Activated T-helper 9 cell treated with anti-CD3 and anti-CD28 coated beads, Interleukin-2, amount 50 U/mL, for 16 hours (primary cell): Measurements from ENCODE around the gene JUN.
"Not testable (repeated sequence)": the region's sequence is repeated elsewhere in the genome, so short reads cannot be mapped to it uniquely, and the experiment has no call there.

ENCODE experiments used
- DNase-seq: peaks from one replicate; pipeline ENCODE4 v3.0.0-alpha.2; 2020; ENCODE audit warnings: low read depth

JUN gene

DNA sequence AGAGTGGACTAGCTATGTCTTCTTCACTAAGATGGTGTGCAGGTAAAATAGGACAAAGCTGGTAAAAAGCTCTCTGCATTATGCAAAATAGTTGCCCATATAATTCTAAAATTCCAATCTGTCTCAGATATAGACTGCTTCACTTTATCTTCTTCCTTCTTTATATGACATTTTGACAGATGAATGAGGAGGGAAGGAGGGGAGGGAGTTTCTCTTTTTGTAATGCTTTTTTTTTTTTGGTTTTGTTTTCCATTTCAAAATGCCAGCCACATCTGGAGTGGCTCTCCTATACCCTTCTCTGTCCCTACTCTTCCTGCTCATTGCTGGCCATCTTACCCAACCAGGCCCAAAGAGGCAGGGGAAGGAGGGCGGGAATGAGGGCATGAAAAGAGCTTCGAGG, 24.2 kb upstream of the JUN start:
- no peak for DNase-seq

DNA sequence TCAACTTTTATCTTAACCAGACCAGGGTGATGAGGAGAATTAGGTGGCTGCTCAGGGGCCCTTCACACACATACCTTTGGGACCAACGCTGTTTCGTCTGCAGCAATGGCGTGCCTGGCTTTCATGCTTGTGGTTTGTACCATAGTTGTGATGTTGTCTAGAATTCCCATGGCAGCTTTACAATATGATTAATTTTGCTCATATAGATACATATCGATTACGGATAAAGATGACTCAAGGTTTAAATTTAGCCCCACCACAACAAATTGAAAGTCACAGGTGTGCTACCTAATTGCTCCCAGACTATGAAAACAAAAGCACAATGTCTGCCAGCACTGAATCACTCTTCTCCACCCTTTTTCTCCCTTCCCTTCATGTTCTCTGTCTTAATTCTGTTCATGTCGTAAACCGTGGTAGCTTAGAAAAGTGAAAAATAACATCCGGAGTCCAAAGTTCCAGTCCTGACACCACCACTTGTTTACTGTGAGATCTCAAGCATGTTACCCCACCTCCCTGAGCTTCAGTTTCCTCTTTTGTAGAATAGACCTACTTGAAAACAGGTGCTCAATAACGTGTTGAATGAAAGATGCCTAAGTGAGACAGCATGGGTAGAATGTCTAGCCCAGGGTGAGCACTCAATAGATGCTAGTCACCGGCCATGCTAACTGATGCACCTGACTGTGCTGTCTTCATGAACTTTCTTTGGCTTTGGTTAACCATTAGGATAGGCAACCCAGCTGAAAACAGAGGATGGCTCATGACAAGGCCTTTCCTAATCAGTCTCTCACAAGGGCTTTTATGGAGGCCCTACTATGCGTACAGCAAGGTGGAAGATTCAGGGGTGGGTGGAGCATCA, 22.1 kb upstream of the JUN start:
- DNase-seq, result no peak

DNA sequence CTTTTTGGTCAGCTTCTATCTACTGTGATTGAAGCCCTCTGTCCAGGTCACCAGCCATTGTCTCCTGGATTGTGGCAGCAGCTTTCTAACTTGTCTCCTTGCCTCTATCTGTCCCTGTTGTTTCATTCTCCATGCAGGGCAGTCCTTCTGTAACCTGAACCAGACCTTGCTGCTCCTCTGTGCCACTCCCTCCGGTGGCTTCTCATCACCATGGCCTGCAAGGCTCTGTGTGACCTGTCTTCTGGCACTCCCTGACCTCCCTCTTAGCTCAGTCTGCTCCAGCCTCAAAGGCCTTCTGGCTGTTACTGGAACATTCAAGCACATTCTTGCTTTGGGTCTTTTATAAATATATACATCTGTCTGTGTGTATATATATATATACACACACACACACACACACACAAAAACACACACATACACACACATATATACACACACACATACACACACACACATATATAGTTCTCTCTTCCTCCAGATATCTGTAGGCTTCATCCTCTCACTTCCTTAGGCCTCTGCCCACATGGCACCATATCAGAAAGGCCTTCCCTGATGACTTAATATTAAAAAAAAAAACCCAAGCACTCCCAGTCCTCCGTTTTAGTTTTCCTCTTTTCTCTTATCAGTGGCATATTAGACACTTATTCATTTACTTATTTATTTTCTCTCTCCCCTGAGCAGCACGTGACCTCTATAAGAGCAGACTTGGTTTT, 21.2 kb upstream of the JUN start:
- DNase-seq, result no peak

DNA sequence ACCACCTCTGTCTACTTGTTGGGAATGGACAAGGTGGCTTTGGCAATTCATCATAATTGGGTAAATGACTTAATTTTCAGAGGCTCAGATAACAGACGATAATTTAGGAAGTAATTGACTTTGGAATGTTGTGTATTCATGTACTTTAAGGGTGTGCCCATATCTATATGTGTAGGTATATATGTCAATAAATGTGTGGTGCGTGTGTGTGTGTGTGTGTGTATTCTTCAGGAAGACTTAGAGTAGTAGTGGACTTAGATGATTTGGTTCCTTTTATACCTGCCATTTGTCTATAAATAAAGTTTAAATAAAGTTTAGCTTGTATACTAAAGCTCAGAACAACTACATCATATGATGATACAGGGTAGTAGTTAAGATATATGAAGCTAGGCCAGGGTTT, 20.0 kb upstream of the JUN start:
- no peak for DNase-seq

DNA sequence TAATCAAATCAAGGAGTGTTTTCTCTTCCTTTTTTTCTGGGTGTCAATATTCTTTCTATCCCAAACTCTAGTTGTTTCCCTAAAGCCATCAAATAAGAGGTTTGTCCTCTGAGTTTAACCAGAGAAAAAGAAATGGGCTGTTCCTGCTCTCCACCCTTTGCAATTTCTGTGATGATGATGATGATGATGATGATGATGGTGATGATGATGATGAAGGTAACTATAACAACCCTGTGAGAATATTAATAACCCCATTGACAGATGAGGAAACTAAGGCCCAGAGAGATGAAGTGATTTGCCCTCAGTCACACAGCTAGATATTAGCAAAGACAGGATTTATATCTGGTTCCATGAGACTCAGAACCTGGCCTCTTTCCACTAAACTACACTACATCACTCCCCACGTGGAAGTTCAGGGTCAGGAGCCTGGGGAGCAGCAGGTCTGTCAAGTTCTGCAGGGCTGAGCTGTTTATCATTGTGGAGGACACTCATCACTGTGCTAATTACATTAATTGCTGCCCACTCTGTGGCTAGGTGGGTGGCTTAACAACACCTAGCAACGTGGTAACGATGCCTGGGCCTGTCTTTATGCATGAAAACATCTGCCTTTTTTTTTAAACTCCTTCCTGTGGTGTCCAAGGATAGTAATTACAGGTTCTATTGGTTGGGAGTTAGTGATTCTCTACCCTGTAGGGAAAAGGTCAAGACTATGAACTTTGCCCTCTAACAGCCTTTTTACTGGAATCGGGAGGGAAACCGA, 19.0 kb upstream of the JUN start:
- no peak for DNase-seq

DNA sequence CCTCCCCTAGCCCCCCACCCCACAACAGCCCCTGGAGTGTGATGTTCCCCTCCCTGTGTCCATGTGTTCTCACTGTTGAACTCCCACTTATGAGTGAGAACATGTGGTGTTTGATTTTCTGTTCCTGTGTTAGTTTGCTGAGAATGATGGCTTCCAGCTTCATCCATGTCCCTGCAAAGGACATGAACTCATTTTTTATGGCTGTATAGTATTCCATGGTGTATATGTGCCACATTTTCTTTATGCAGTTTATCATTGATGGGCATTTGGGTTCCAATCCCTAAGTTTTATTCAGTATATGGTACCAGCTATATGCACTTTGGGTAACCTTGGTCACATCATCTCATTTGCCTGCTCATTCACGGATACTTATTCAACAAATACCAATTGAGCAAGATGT, 17.4 kb upstream of the JUN start:
- not testable (repeated sequence) for DNase-seq

DNA sequence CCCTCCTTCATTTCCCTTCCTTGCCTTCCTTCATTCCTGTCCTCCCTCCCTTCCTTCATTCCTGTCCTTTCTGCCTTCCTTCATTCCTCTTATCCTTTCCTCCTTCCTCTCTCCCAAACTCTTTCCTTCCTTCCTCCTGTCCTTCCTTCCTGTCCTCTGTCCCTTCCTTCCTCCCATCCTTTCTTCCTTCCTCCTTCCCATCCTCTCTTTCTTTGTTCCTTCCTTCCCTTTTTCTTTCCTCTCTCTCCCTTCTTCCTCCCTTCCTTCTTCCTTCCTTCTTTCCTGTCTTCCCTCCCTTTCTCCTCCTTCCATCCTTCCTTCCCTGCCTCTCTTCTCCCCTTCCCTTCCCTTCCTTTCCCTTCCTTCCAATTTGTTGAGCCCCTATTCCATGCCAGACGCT, 15.8 kb upstream of the JUN start:
- no peak for DNase-seq

DNA sequence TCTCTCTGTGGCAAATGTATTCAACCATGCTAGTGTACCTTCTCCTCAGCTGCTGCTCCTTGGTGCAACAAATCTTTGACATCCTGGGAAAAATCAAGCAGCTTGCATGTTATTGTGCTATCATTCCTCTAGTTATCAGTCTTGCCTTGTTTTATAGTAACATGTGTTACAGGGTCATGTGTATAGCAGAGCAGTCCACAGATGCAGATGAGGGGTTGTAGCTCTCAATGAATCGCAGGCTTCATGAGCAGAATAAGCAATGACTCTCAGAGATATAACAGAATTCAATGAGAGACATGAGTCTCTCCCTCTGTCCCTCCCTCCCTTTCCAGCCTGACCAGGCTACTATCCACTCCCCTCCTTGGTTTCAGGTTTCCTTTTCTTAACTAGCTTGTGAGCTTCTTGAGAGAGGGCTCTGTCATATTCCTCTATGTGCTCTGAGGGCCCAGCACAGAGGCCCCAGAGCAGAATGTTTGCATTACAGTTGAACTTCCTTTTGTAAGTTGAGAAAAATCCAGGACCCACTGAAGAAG, 15.1 kb upstream of the JUN start:
- DNase-seq, result no peak

DNA sequence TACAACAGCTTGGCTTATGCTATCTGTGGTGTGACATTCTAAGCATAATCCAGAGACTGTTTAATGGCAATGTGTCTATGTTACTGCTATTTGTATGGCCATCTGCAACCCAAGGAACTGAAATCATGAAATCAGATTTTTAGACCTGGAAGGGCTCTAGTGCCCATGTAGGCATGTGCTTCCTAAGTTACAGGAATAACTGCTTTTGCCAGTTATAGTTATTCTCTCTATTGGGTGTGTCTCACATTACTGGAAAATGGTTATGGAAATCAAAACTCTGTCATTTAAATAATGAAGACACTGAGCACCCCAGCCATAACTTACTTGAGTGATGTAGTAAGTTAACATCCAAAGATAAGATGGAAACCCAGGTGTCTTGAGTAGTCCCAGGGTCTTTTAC, 12.6 kb upstream of the JUN start:
- no peak for DNase-seq

DNA sequence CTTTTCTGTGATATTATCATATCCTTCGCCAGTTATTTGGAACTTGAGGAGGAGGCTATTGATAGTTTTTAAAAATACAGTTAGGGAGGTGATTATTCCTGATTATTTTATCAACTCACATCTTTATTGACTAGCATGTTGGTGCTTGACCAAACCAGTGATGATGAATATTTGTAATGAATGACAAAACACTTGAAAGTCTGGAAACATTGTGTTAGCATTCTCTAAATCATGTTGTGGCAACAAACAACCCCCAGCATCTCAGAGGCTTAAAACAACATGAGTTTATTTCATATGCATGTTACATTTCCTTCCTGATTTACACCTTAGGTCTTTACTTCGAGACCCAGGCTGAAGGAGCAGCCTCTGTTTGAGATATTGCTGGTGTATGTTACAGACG, 10.7 kb upstream of the JUN start:
- DNase-seq, result no peak

DNA sequence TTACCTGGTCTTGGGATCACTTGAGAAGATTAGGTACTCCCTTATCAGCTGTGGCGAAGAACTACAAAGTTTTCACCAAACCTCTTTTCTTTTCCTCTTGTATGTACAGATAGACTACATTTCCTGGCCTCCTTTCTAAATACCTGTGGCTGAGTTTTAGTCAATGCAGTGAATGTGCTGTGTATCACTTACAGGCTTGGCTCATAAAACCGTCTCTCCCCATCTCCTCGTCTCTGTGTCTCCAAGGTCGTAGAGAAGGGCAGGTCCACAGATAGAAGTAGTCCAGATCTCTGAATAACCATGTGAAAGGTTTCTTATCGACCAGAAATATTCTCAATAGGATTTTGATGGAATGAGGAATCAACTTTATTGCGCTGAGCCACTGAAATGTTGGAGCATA, 9.0 kb upstream of the JUN start:
- DNase-seq, result no peak

DNA sequence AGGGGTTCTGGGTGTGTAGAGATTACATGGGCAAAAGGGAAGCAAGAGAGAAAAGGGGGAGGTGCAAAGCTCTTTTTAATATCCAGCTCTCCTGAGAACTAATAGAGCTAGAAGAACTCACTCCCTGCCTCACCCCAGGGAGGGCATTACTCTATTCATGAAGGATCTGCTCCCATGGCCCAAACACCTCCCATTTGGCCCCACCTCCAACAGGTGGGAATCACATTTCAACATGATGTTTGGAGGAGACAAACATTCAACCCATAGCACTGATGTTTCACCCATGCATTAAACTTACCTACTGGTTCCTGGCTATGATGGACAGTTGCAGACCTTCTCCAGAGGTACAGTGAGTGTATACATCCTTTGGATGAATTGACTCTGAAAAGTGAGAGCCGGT, 7.3 kb upstream of the JUN start:
- no peak for DNase-seq

DNA sequence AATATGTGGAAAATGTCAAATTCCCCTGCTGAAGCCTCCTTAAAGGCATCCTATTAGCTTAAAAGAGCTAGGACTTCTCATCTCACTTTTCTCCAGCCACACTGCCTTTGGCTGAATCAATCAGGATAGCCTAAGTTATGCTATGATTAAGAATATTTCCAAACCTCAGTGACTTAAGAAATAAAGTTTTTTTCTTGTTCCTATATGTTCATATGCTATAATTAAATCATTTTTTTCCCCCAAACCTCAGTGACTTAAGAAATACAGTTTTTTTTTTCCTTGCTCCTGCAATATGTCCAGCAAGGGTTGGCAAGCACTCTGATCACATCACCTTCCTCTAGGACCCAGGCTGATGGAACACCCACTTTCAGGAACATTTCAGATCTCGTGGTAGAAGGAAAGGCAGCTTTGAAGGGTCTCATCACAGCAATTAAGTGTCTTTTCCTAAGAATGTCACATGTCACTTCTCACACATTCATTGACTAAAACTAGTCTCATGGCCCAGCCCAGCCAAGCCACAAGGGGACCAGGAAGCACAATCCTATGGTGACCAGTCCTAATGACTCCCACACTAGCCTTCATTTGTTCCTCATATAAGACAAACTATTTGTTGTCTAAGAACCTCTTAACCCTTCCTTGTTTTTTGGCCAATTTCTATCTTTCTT, 6.3 kb upstream of the JUN start:
- DNase-seq, result no peak

DNA sequence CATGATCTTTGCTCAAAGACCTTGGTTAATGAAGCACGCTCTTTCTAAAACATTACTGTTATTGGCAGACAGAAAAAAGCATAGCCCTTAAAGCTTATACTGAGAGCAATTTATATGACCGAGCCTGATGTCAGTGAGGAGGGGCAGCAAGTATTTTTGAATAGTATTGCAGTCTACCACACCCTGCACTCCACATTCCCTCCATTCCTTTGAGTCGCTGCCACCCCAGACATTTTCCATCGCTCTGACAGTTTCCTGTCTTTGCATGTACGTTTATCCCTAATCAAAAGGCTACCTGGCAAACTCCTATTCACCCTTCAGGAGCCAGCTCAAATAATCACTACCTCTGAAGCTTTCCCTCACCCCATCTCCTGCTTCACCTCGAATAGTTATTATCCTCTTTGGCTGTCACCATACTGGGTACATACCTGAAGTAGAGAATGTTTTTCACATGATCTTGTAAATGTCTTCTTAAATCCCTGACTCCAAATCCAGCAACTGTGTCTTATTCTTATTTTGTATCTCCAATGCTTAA, 5.5 kb upstream of the JUN start:
- DNase-seq, result no peak

DNA sequence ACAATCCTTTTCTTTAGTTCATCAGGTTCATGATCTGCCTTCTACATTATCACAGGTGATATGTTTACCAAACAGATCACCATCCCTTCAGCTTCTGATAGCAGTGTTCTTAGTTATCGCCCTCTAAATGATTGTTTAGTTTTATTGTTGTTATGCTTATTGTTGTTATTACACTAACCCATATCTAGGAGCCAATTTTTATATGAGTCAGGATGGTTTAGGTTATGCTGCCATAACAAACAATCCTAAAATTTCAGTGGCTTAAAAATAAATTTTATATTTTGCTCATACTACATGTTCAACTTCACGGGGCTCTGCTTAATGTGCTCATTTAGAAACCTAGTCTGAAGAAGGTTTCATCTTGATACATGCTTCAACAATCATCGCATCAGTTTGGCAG, 4.4 kb upstream of the JUN start:
- no peak for DNase-seq

DNA sequence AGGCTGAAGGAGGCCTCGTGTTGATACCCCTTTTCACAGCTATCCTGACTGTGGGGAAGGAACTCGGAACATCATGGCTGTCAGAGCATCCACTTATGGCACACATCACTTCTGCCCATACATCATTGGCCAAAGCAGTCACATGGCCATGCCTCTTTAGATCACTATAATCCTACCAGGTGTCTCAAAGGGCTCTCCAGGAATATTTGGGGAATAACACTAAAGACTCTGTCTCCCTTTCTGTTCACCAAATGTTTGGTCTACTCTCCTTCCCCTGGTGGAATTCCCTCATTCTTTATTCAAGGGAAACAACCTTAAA, 3.0 kb upstream of the JUN start:
- DNase-seq, result no peak

DNA sequence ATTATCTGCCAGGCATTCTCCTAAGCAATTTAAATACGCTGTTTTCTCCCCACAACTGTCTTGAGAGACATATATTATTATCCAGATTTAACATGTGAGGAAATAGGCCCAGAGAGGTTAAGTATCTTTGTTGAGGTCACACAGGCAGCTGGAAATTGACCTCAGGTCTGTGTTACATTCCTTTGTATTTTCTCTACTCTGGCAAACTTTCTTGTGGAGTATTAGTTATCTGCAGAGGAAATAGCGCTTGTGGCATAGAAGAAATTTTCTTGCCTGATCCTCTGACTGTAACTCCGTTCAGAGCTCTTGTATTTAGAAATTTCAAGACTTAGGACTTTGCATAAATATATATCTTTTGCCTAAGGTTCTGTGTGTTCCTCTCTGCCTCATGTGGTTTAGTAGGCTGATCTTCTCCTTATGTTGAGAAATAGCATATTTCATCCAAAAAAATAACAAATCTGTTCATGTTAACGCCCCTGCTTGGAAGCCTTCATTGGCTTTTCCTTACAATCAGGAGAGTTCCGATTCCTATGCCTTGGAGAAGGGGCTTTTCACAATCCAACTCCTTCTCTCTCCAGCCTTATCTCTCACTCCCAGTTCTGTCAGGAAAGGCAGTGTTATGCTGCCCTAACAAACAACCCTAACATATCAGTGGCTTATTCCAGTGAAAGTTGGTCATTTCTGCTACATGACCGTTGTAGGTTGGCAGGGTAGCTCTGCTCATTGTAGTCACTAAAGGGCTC, 2.5 kb upstream of the JUN start:
- no peak for DNase-seq

DNA sequence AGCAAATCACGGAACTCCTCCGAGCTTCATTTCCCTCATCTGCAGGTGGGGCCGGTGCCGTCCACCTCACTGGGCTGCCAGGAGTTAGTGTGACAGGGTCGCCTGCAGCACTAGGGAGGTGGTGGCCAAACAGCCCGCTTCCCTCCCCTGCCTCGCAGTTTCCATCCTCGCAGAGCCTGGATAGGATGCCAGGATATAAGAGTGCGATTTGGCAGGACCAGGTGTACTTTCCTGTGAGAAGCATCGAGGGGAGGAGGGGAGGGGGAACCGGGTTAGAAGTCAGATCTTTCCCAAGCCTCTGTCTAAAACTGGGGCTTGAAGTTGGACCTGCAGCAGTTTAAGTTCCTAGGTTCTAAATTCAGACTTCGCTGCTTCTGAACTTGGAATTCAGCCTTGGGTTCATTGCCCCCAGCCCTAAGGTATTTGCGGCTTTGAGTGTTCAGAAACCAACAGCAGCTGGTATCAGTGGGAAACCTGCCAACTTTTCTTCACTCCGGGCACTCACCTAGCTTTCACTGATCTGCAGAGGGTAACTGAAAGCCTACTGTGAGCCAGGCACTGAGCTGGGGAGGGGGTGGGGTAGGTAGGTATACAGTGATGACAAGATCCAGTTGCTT, 1.7 kb upstream of the JUN start:
- DNase-seq, result peak; percentile 9

DNA sequence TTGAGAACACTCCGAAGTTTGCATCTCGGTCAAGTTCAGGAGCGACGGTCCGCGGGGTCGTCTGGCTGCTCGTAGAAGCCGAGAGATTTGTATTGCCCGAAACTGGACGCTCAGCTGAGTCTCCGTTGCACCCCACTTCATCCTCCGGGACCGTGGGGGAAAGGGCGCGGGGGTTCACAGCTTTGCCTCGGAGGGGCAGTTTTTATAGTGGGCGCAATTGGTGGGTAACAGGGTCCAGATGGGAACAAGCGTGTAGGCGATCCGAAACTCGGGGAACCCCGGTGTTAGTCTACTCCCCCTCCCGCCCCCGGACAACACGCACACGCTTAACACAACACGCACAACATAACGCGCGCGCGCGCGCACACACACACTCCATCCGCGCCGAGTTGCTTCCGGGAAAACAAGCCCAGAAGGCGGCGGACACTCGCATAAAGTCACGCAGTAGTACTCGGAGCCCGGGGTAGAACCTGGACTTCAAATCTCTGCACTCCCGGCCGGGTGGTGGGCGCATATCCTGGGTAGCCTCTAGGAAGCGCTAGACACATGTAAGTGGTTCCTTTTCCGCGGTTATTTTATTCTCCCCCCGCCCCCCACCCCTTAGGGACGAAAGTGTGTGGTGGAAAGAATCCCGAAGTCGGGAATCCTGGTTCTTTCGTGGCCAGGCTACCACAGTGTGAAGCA, 1.1 kb upstream of the JUN start:
- DNase-seq, result peak; percentile 82
